IMR-90 (cell line): ENCODE results near the gene BLOC1S5. TPM values are rescaled to one million over a fixed set of nuclear protein-coding genes. Genes with fewer than 3 reads are reported as not detected.

ENCODE experiments used
- ATAC-seq: fragments of 200-7000 bp; cut with Tn5 transposase; 2 replicates; pipeline ENCODE4 v1.9.1; 2020; ENCODE audit warnings: low read depth, mild to moderate bottlenecking, moderate library complexity
- BruUV-seq: library from RNA; stranded (reverse); fragments of 400-500 nt; replicated peaks from 2 replicates; lab custom pipeline; 2021; lab: Mats Ljungman, UMichigan
- CTCF ChIA-PET: fragments of 300-600 bp; formaldehyde crosslinking; extraction: SDS; loops from one replicate; lab custom pipeline; 2021; ENCODE audit warnings: antibody characterized with exemption; lab: Yijun Ruan, JAX
- POLR2A ChIA-PET: fragments of 300-600 bp; sonication (Branson Sonifier 250); formaldehyde crosslinking; loops from one replicate; lab custom pipeline; 2022; ENCODE audit warnings: antibody characterized with exemption; ENCODE audit not compliant: unreplicated experiment; lab: Charles Lee
- DNase-seq: peaks from one replicate; pipeline ENCODE4 v3.0.0; 2013
- H2AFZ ChIP-seq: replicated peaks from 2 replicates; pipeline ENCODE3; 2013; ENCODE audit warnings: low read length, mild to moderate bottlenecking; ENCODE audit not compliant: poor library complexity
- H2AK5ac ChIP-seq: 2 replicates; pipeline ENCODE4 v1.6.1; 2013; ENCODE audit warnings: low read depth, low read length, inconsistent platforms
- H2AK9ac ChIP-seq: replicated peaks from 2 replicates; pipeline ENCODE3; 2013; ENCODE audit warnings: mild to moderate bottlenecking, low read depth, low read length, moderate library complexity; ENCODE audit not compliant: poor library complexity
- H2BK120ac ChIP-seq: 2 replicates; pipeline ENCODE4 v1.6.1; 2013; ENCODE audit warnings: low read depth, low read length, inconsistent platforms
- H2BK15ac ChIP-seq: 3 replicates; pipeline ENCODE4 v1.6.1; 2013; ENCODE audit warnings: low read depth, low read length, inconsistent platforms
- H2BK20ac ChIP-seq: 2 replicates; pipeline ENCODE4 v1.6.1; 2013; ENCODE audit warnings: low read depth, mild to moderate bottlenecking, inconsistent platforms, low read length, moderate library complexity
- H2BK5ac ChIP-seq: 2 replicates; pipeline ENCODE4 v1.6.1; 2013; ENCODE audit warnings: mild to moderate bottlenecking, low read depth, low read length, inconsistent platforms; ENCODE audit not compliant: poor library complexity, severe bottlenecking
- H3K14ac ChIP-seq: replicated peaks from 2 replicates; pipeline ENCODE4 v1.6.1; 2013; ENCODE audit warnings: low read depth, low read length, inconsistent platforms
- H3K18ac ChIP-seq: 2 replicates; pipeline ENCODE4 v1.6.1; 2013; ENCODE audit warnings: low read depth, low read length, control low read depth
- H3K23ac ChIP-seq: 2 replicates; pipeline ENCODE4 v1.6.1; 2013; ENCODE audit warnings: low read depth, low read length, inconsistent platforms
- H3K27ac ChIP-seq: 2 replicates; pipeline ENCODE4 v1.5.1; 2013; ENCODE audit warnings: mild to moderate bottlenecking, control low read depth, low read length; ENCODE audit not compliant: insufficient read depth
- H3K27me3 ChIP-seq: 2 replicates; pipeline ENCODE4 v1.6.1; 2013; ENCODE audit warnings: low read length; ENCODE audit not compliant: control insufficient read depth, insufficient read depth
- H3K36me3 ChIP-seq: 2 replicates; pipeline ENCODE4 v1.6.1; 2013; ENCODE audit warnings: low read length, mixed read lengths; ENCODE audit not compliant: control insufficient read depth, insufficient read depth
- H3K4ac ChIP-seq: 2 replicates; pipeline ENCODE4 v1.6.1; 2013; ENCODE audit warnings: low read depth, low read length, inconsistent platforms
- H3K4me1 ChIP-seq: 2 replicates; pipeline ENCODE4 v1.6.1; 2013; ENCODE audit warnings: low read length, mixed read lengths; ENCODE audit not compliant: control insufficient read depth, insufficient read depth
- H3K4me2 ChIP-seq: 2 replicates; pipeline ENCODE4 v1.6.1; 2013; ENCODE audit warnings: low read depth, mild to moderate bottlenecking, control low read depth, low read length, moderate library complexity
- H3K4me3 ChIP-seq: 2 replicates; pipeline ENCODE4 v1.5.1; 2013; ENCODE audit warnings: low read depth, mild to moderate bottlenecking, control low read depth, low read length, moderate library complexity; ENCODE audit not compliant: insufficient read depth
- H3K56ac ChIP-seq: 2 replicates; pipeline ENCODE4 v1.6.1; 2013; ENCODE audit warnings: low read length, inconsistent platforms; ENCODE audit not compliant: insufficient read depth; ENCODE audit errors: extremely low read depth
- H3K79me1 ChIP-seq, 2 experiments: 2 replicates each; pipeline ENCODE4 v1.6.1; 2013; ENCODE audit warnings: low read length in 2 of 2, inconsistent platforms in 1 of 2, low read depth in 1 of 2
- H3K9ac ChIP-seq: 2 replicates; pipeline ENCODE4 v1.6.1; 2013; ENCODE audit warnings: low read depth, low read length, control low read depth
- H3K9me1 ChIP-seq: 2 replicates; pipeline ENCODE4 v1.6.1; 2013; ENCODE audit warnings: low read length, inconsistent platforms; ENCODE audit not compliant: insufficient read depth
- H3K9me3 ChIP-seq: 2 replicates; pipeline ENCODE4 v1.6.1; 2013; ENCODE audit warnings: low read length; ENCODE audit not compliant: control insufficient read depth, insufficient read depth
- H4K20me1 ChIP-seq: 2 replicates; pipeline ENCODE4 v1.6.1; 2013; ENCODE audit warnings: low read length, inconsistent platforms; ENCODE audit not compliant: insufficient read depth
- H4K5ac ChIP-seq: 2 replicates; pipeline ENCODE4 v1.6.1; 2013; ENCODE audit warnings: mild to moderate bottlenecking, low read depth, low read length, control low read depth
- H4K8ac ChIP-seq, 2 experiments: 2 replicates each; pipeline ENCODE4 v1.6.1; 2013; ENCODE audit warnings: low read depth in 2 of 2, low read length in 2 of 2, control low read depth in 1 of 2, inconsistent platforms in 1 of 2
- H4K91ac ChIP-seq: 2 replicates; pipeline ENCODE4 v1.6.1; 2013; ENCODE audit warnings: low read depth, low read length, inconsistent platforms; ENCODE audit not compliant: insufficient read depth
- BHLHE40 ChIP-seq: fragments of 150-350 bp; IDR thresholded peaks from 2 replicates; pipeline ENCODE4 v1.6.1; 2016; ENCODE audit warnings: mild to moderate bottlenecking, low read depth, low read length
- CEBPB ChIP-seq: IDR thresholded peaks from 2 replicates; pipeline ENCODE4 v1.6.1; 2012; ENCODE audit warnings: low read depth, low read length, improper control_type of control experiment
- CHD1 ChIP-seq: IDR thresholded peaks from 2 replicates; pipeline ENCODE4 v1.6.1; 2012; ENCODE audit warnings: low read depth, low read length, improper control_type of control experiment
- CTCF ChIP-seq: conservative IDR thresholded peaks from 2 replicates; pipeline ENCODE4 v1.5.1; 2012; ENCODE audit warnings: mild to moderate bottlenecking, low read depth, low read length, improper control_type of control experiment
- ELK1 ChIP-seq: fragments of 150-350 bp; IDR thresholded peaks from 2 replicates; pipeline ENCODE4 v1.6.1; 2016; ENCODE audit warnings: low read depth, mild to moderate bottlenecking, low read length, moderate library complexity, borderline replicate concordance
- FOS ChIP-seq: fragments of 150-350 bp; IDR thresholded peaks from 2 replicates; pipeline ENCODE4 v1.6.1; 2016; ENCODE audit warnings: low read depth, low read length
- MAFK ChIP-seq: IDR thresholded peaks from 2 replicates; pipeline ENCODE4 v1.6.1; 2012; ENCODE audit warnings: low read depth, low read length, improper control_type of control experiment
- MAZ ChIP-seq: IDR thresholded peaks from 2 replicates; pipeline ENCODE4 v1.6.1; 2012; ENCODE audit warnings: low read depth, mild to moderate bottlenecking, low read length, improper control_type of control experiment, moderate library complexity, borderline replicate concordance
- MXI1 ChIP-seq: IDR thresholded peaks from 2 replicates; pipeline ENCODE4 v1.6.1; 2012; ENCODE audit warnings: low read depth, mild to moderate bottlenecking, low read length, moderate library complexity, borderline replicate concordance
- NFE2L2 ChIP-seq: fragments of 150-350 bp; IDR thresholded peaks from 2 replicates; pipeline ENCODE4 v1.6.1; 2016; ENCODE audit warnings: low read depth, mild to moderate bottlenecking, low read length
- POLR2A ChIP-seq: IDR thresholded peaks from 2 replicates; pipeline ENCODE4 v1.6.1; 2012; ENCODE audit warnings: mild to moderate bottlenecking, low read depth, low read length
- RAD21 ChIP-seq: IDR thresholded peaks from 2 replicates; pipeline ENCODE4 v1.6.1; 2012; ENCODE audit warnings: low read length, improper control_type of control experiment
- RCOR1 ChIP-seq: IDR thresholded peaks from 2 replicates; pipeline ENCODE4 v1.6.1; 2012; ENCODE audit warnings: mild to moderate bottlenecking, low read length, improper control_type of control experiment; ENCODE audit not compliant: insufficient replicate concordance
- RFX5 ChIP-seq: IDR thresholded peaks from 2 replicates; pipeline ENCODE4 v1.8.0; 2012; ENCODE audit warnings: low read depth, mild to moderate bottlenecking, low read length, moderate library complexity
- SMC3 ChIP-seq: fragments of 150-350 bp; IDR thresholded peaks from 2 replicates; pipeline ENCODE4 v1.6.1; 2016; ENCODE audit warnings: low read depth, mild to moderate bottlenecking, antibody characterized with exemption, low read length, moderate library complexity
- USF2 ChIP-seq: fragments of 150-350 bp; IDR thresholded peaks from 2 replicates; pipeline ENCODE4 v1.6.1; 2017; ENCODE audit warnings: mild to moderate bottlenecking, antibody characterized with exemption, low read length, low read depth
- WGBS, 2 experiments: methylation state at CpG; one replicate each; pipeline versions ENCODE4 v1.1.5 to v1.1.7; 2013; ENCODE audit warnings: missing lambda C conversion rate in 2 of 2; ENCODE audit not compliant: insufficient read length in 1 of 2; ENCODE audit errors: extremely low coverage in 2 of 2; 5-methylcytosine and 5-hydroxymethylcytosine counted together
- dilution Hi-C: fragments of 300-500 bp; cut with HindIII; formaldehyde crosslinking; loops from one replicate; pipeline ENCODE4 v1.14.3; 2018; ENCODE audit warnings: low sequenced_read_pairs; ENCODE audit not compliant: unreplicated experiment
- in situ Hi-C: fragments of 300-500 bp; cut with MboI; formaldehyde crosslinking; loops from 3 replicates; pipeline ENCODE4 v1.14.3; 2019; ENCODE audit warnings: low sequenced_read_pairs, inconsistent platforms, mixed read lengths
- intact Hi-C: fragments of 100-400 bp; cut with micrococcal nuclease; formaldehyde crosslinking; loops from 2 replicates; pipeline ENCODE4 v1.10.0; 2022
- polyA plus RNA-seq, 3 experiments: library from polyadenylated mRNA; depleted of rRNA; stranded (reverse); fragments of >200 nt; gene quantifications; 2 replicates each; pipeline ENCODE4 v1.2.3, GENCODE V29; 2012; ENCODE audit warnings: low replicate concordance in 1 of 3
- total RNA-seq: library from RNA; depleted of rRNA; stranded (reverse); fragments of >200 nt; gene quantifications from 2 replicates; pipeline ENCODE4 v1.2.3, GENCODE V29; 2012

Gene BLOC1S5
- total and polyA plus RNA-seq, 2 of the 4 experiments (the other 2 are of a cell fraction) = 4.8 to 17.2 TPM

- no peak overlapping the region for H3K23ac ChIP-seq
- H3K14ac ChIP-seq = no peak overlapping the region
- H3K36me3 ChIP-seq = no peaks in the 10 kb centered on the region; the same call in 1 of the 2 replicates
- no peaks in the 10 kb centered on the region for H4K20me1 ChIP-seq
- no peak for ATAC-seq
- no peaks in the 10 kb centered on the region for H3K9me1 ChIP-seq
- H3K4ac ChIP-seq = no peak overlapping the region
- no peaks in the 10 kb centered on the region for H3K27me3 ChIP-seq
- no peak overlapping the region for H3K4me2 ChIP-seq
- no peak overlapping the region for H2AFZ ChIP-seq
- H3K9ac ChIP-seq = no peak overlapping the region
- no peak overlapping the region for H2BK120ac ChIP-seq
- no peak overlapping the region for H2AK9ac ChIP-seq
- peaks cover 15 to 17% of the 10 kb centered on the region in 2 experiments for H3K79me1 ChIP-seq
- H3K4me1 ChIP-seq = no peaks in the 10 kb centered on the region
- no peak overlapping the region for H4K91ac ChIP-seq
- no peaks in the 10 kb centered on the region for H3K9me3 ChIP-seq
- H3K18ac ChIP-seq = no peak overlapping the region
- H4K5ac ChIP-seq = no peak overlapping the region
- TF ChIP-seq FOS (no peak), MAZ (no peak), BHLHE40 (no peak), MXI1 (no peak), SMC3 (no peak), RAD21 (no peak), CTCF (no peak), ELK1 (no peak), USF2 (no peak), RCOR1 (no peak), CHD1 (no peak), RFX5 (no peak), POLR2A (no peak), NFE2L2 (no peak), CEBPB (no peak), MAFK (no peak)
- dilution Hi-C loops (no loop called here), intact Hi-C loops (no loop called here), in situ Hi-C loops (no loop called here)
- H2AK5ac ChIP-seq = no peak overlapping the region
- CTCF ChIA-PET = no interaction called here
- no peak overlapping the region for H2BK20ac ChIP-seq
- WGBS, 2 experiments = no CpG with 5 or more reads among the region's 5 CpGs
- H3K4me3 ChIP-seq = no peak overlapping the region
- no peak overlapping the region for H3K56ac ChIP-seq
- H3K27ac ChIP-seq = no peak overlapping the region
- POLR2A ChIA-PET = no interaction called here
- no peak for DNase-seq
- BruUV-seq = no TSS peak
- no peak overlapping the region for H4K8ac ChIP-seq
- no peak overlapping the region for H2BK5ac ChIP-seq
- no peak overlapping the region for H2BK15ac ChIP-seq
These were observed 33.3 kb downstream of the BLOC1S5 start for GRCh38 chr6:8030920-8031319.
